Thoracic aorta endothelial cell (primary cell): Measurements from ENCODE around the gene HLA-DPB1. TPM values are rescaled to one million over a fixed set of nuclear protein-coding genes. Genes with fewer than 3 reads are reported as not detected.

ENCODE experiments used
- total RNA-seq: library from RNA; depleted of rRNA; stranded (reverse); fragments of >200 nt; gene quantifications from 2 replicates; pipeline ENCODE4 v1.2.3, GENCODE V29; 2012

Gene HLA-DPB1
- total RNA-seq = 14.5 and 20.8 TPM in 2 replicates

DNA sequence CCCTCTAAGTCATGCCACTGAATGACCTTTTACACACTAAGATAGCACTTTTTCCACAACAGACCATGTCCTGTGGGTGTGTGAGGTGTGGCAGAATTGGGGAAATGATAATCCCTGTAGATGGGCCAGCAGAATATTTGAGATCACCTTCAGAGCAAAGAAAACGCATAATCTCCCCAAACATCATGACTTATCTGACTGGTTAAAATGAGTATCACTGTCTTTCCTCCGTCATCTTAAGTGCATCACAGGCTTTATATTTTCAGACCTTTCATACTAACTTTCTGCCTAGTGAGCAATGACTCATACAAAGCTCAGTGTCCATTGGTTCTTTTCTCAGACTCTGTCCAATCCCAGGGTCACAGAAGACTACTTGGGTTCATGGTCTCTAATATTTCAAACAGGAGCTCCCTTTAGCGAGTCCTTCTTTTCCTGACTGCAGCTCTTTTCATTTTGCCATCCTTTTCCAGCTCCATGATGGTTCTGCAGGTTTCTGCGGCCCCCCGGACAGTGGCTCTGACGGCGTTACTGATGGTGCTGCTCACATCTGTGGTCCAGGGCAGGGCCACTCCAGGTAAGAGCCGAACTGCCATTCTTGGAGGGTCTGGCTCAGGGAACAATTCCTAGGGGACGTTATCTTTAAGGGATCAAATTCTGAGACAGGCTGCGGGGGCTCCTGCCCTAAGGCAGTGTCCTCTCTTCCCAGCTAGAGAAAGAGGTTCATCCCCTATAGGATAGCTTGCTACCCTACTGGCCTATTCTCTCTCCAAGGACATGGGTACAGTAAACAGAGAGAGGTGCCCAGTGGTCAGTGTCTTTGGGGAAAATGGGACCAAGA is at the start of gene HLA-DPB1:
Gene HLA-DPB1 (plus strand): TSS at position 423 of the 838 bp plus-strand sequence. CDS start 52 bp downstream, at position 475.

DNA sequence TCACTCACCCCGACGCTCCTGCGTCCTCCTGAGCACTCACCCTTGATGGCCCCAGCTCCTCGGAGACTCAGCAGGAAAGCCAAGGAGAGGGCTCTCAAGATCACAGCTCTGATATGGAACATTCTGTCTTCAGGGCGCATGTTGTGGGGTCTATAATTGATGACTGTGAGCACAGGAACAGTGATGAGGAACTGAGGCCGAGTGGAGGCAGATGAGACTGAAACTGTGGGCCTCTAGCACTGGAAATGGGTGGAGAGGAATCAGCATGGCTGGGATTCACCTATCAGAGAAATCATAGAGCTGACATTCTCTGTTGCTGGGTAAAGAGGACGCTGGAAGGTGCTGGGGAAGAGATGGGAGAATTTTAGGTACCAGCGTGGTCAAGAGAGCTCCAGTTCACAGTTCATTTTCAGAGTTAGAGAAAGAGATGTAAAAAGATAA is 2.3 kb upstream of the HLA-DPB1 start, which contains the start of gene HLA-DPA1:
Gene HLA-DPA1 (minus strand): TSS at position 219 of the 441 bp plus-strand sequence.

Other genes with a start within 250 kb of the HLA-DPB1 start
- 20.1 and 28.1 TPM in 2 replicates for gene TAP2, start 237.3 kb upstream of the HLA-DPB1 start, total RNA-seq
- 29.1 and 49.2 TPM in 2 replicates for gene PSMB8, start 231.9 kb upstream of the HLA-DPB1 start, total RNA-seq
- 29.4 and 37.5 TPM in 2 replicates for gene TAP1, start 222.3 kb upstream of the HLA-DPB1 start, total RNA-seq
- 7.0 and 9.1 TPM in 2 replicates for gene PSMB9, start 221.8 kb upstream of the HLA-DPB1 start, total RNA-seq
- gene HLA-DMB, start 135.0 kb upstream of the HLA-DPB1 start, total RNA-seq = 0.27 and 0.50 TPM in 2 replicates
- 0.57 and 0.93 TPM in 2 replicates for gene HLA-DMA, start 122.9 kb upstream of the HLA-DPB1 start, total RNA-seq
- gene BRD2, start 107.4 kb upstream of the HLA-DPB1 start, total RNA-seq = 143 and 157 TPM in 2 replicates
- under 0.01 TPM in 1 of 2 replicates, not detected in the other for gene HLA-DOA, start 66.4 kb upstream of the HLA-DPB1 start, total RNA-seq
- gene HLA-DPA1, start 2.3 kb upstream of the HLA-DPB1 start, total RNA-seq = 5.2 and 16.8 TPM in 2 replicates
- 0.13 and 0.29 TPM in 2 replicates for gene COL11A2, start 116.5 kb downstream of the HLA-DPB1 start, total RNA-seq
- 13.3 and 17.5 TPM in 2 replicates for gene RXRB, start 124.7 kb downstream of the HLA-DPB1 start, total RNA-seq
- gene SLC39A7, start 124.9 kb downstream of the HLA-DPB1 start, total RNA-seq = 59.4 and 73.3 TPM in 2 replicates
- 3.1 and 4.8 TPM in 2 replicates for gene HSD17B8, start 128.7 kb downstream of the HLA-DPB1 start, total RNA-seq
- 14.1 and 18.1 TPM in 2 replicates for gene RING1, start 132.5 kb downstream of the HLA-DPB1 start, total RNA-seq
- 35.5 and 39.2 TPM in 2 replicates for gene VPS52, start 195.9 kb downstream of the HLA-DPB1 start, total RNA-seq
- gene RPS18, start 196.1 kb downstream of the HLA-DPB1 start, total RNA-seq = 2,291 and 2,418 TPM in 2 replicates
- gene B3GALT4, start 201.1 kb downstream of the HLA-DPB1 start, total RNA-seq = 1.2 and 2.4 TPM in 2 replicates
- gene WDR46, start 213.2 kb downstream of the HLA-DPB1 start, total RNA-seq = 74.2 and 89.2 TPM in 2 replicates
- gene PFDN6, start 213.6 kb downstream of the HLA-DPB1 start, total RNA-seq = 31.6 and 36.2 TPM in 2 replicates
- 40.0 and 42.2 TPM in 2 replicates for gene RGL2, start 223.0 kb downstream of the HLA-DPB1 start, total RNA-seq
- 64.1 and 90.7 TPM in 2 replicates for gene TAPBP, start 238.1 kb downstream of the HLA-DPB1 start, total RNA-seq
- gene ZBTB22, start 241.8 kb downstream of the HLA-DPB1 start, total RNA-seq = 6.0 and 6.7 TPM in 2 replicates
- 51.2 and 51.4 TPM in 2 replicates for gene DAXX, start 247.0 kb downstream of the HLA-DPB1 start, total RNA-seq